Neural progenitor cell (in vitro differentiated cells): ENCODE results near the gene TAS2R8. TPM values are rescaled to one million over a fixed set of nuclear protein-coding genes. Genes with fewer than 3 reads are reported as not detected.

Experiments
- DNase-seq: peaks from one replicate; pipeline ENCODE4 v3.0.0-alpha.2; 2016; ENCODE audit warnings: low spot score
- H2AFZ ChIP-seq: fragments of 200-600 bp; sonication (generic); replicated peaks from 2 replicates; pipeline ENCODE4 v1.6.1; 2016; ENCODE audit warnings: antibody characterized with exemption
- H3F3A ChIP-seq: fragments of 200-600 bp; sonication (generic); 2 replicates; pipeline ENCODE4 v1.6.1; 2016; ENCODE audit warnings: antibody characterized with exemption, low read depth
- H3K27ac ChIP-seq: fragments of 200-600 bp; sonication (generic); 2 replicates; pipeline ENCODE4 v1.5.1; 2016; ENCODE audit warnings: mild to moderate bottlenecking
- H3K27me3 ChIP-seq: fragments of 200-600 bp; sonication (generic); 2 replicates; pipeline ENCODE4 v1.6.1; 2016; ENCODE audit warnings: mild to moderate bottlenecking, moderate library complexity
- H3K36me3 ChIP-seq: fragments of 200-600 bp; sonication (generic); 2 replicates; pipeline ENCODE4 v1.5.1; 2016
- H3K4me1 ChIP-seq: fragments of 200-600 bp; sonication (generic); 2 replicates; pipeline ENCODE4 v1.6.1; 2016; ENCODE audit warnings: mixed run types
- H3K4me2 ChIP-seq: fragments of 200-600 bp; sonication (generic); 2 replicates; pipeline ENCODE4 v1.6.1; 2016
- H3K4me3 ChIP-seq: fragments of 200-600 bp; sonication (generic); 2 replicates; pipeline ENCODE4 v1.5.1; 2016
- H3K79me2 ChIP-seq: fragments of 200-600 bp; sonication (generic); 2 replicates; pipeline ENCODE4 v1.6.1; 2016; ENCODE audit warnings: low read depth
- H3K9ac ChIP-seq: fragments of 200-600 bp; sonication (generic); 2 replicates; pipeline ENCODE4 v1.6.1; 2016
- H3K9me3 ChIP-seq: fragments of 200-600 bp; sonication (generic); 2 replicates; pipeline ENCODE4 v1.5.1; 2016; ENCODE audit warnings: low read depth
- H4K20me1 ChIP-seq: fragments of 200-600 bp; sonication (generic); 2 replicates; pipeline ENCODE4 v1.6.1; 2016; ENCODE audit warnings: low read depth
- H3K27ac Mint-ChIP-seq: 3 replicates; pipeline ENCODE4 v1.8.0; 2021; ENCODE audit warnings: mixed read lengths
- H3K27me3 Mint-ChIP-seq: 2 replicates; pipeline ENCODE4 v1.8.0; 2022; ENCODE audit warnings: low read depth, mild to moderate bottlenecking, inconsistent platforms, moderate library complexity, mixed read lengths; ENCODE audit not compliant: insufficient read depth
- H3K36me3 Mint-ChIP-seq: 3 replicates; pipeline ENCODE4 v1.8.0; 2021; ENCODE audit warnings: mixed read lengths
- H3K4me1 Mint-ChIP-seq: 3 replicates; pipeline ENCODE4 v1.8.0; 2021; ENCODE audit warnings: mixed read lengths
- H3K4me3 Mint-ChIP-seq: 3 replicates; pipeline ENCODE4 v1.8.0; 2021; ENCODE audit warnings: mild to moderate bottlenecking, moderate library complexity, mixed read lengths
- H3K9me3 Mint-ChIP-seq: 3 replicates; pipeline ENCODE4 v1.8.0; 2020; ENCODE audit warnings: mixed read lengths
- CTCF ChIP-seq: fragments of 200-600 bp; sonication (generic); IDR thresholded peaks from 2 replicates; pipeline ENCODE4 v1.5.1; 2017; ENCODE audit warnings: antibody characterized with exemption, mild to moderate bottlenecking
- EZH2 ChIP-seq: fragments of 200-600 bp; sonication (generic); IDR thresholded peaks from 2 replicates; pipeline ENCODE4 v1.6.1; 2017; ENCODE audit warnings: antibody characterized with exemption, mild to moderate bottlenecking, moderate library complexity
- EZH2phosphoT487 ChIP-seq: fragments of 200-600 bp; sonication (generic); IDR thresholded peaks from 2 replicates; pipeline ENCODE4 v1.6.1; 2017; ENCODE audit warnings: antibody characterized with exemption
- total RNA-seq: library from RNA; depleted of rRNA; stranded (reverse); fragments of >200 nt; gene quantifications from 2 replicates; pipeline ENCODE4 v1.2.3, GENCODE V29; 2015; ENCODE audit warnings: low replicate concordance

Gene TAS2R8
- total RNA-seq, 1 donor from 2014 or later, result not detected

DNA sequence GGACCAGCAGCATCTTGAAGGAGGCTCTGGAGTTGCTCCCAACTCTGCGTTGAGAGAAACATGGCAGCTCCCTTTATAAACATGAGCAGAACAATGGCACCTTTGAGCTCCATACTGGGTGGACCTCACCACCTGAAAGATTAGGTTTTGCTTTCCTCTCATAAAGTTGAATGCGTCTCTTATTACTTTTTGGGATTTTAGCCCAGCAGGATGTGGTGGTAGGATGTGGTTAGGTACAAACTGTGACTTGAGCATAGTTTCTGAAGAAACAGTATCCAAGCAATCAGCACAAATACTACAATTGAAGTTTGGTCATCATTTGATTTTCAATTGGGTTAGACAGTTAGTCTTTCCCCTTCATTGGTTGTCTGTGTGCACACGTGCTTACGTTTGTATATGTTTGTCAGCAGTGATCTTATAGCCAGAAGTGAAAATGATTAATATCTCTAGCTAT lies 42.4 kb upstream of the TAS2R8 start, which contains the start of gene PRR4:
PRR4 (minus strand) TSS at position 51 of the 454 bp plus-strand sequence; CDS start at position 13, 38 bp downstream.
- H3K27me3 Mint-ChIP-seq, result no peaks in the 10 kb centered on the region
- no peak within 1 kb of the TSS for H3K4me2 ChIP-seq
- H3K4me3 Mint-ChIP-seq, result no peak within 1 kb of the TSS
- no peaks in the 10 kb centered on the region for H3K79me2 ChIP-seq
- H3K9me3 Mint-ChIP-seq, result no peaks in the 10 kb centered on the region
- no peak within 1 kb of the TSS for H3K9ac ChIP-seq
- no peak within 1 kb of the TSS for H3K27ac Mint-ChIP-seq
- H4K20me1 ChIP-seq, result no peaks in the 10 kb centered on the region
- peaks cover 17% of the 10 kb centered on the region for H3K36me3 Mint-ChIP-seq
- no peaks in the 10 kb centered on the region for H3K4me1 Mint-ChIP-seq
- TF ChIP-seq EZH2, result no peak
- TF ChIP-seq EZH2phosphoT487, result no peak
- no peak for TF ChIP-seq CTCF
- H3K9me3 ChIP-seq, result no peaks in the 10 kb centered on the region
- no peaks in the 10 kb centered on the region for H3F3A ChIP-seq
- H3K27me3 ChIP-seq, result no peaks in the 10 kb centered on the region
- no peak within 1 kb of the TSS for H3K4me3 ChIP-seq
- no peak within 1 kb of the TSS for H3K27ac ChIP-seq
- no peak for DNase-seq
- no peaks in the 10 kb centered on the region for H3K36me3 ChIP-seq
- no peaks in the 10 kb centered on the region for H3K4me1 ChIP-seq
- H2AFZ ChIP-seq, result no peak within 1 kb of the TSS

- Histone ChIP-seq H3K4me1 (no peaks in the 10 kb centered on the region), H3K79me2 (no peaks in the 10 kb centered on the region), H3F3A (no peaks in the 10 kb centered on the region), H3K9me3 (no peaks in the 10 kb centered on the region), H4K20me1 (no peaks in the 10 kb centered on the region), H2AFZ (no peak overlapping the region), H3K27ac (no peak overlapping the region), H3K4me2 (no peak overlapping the region), H3K4me3 (no peak overlapping the region), H3K9ac (no peak overlapping the region), H3K36me3 (no peaks in the 10 kb centered on the region), H3K27me3 (no peaks in the 10 kb centered on the region)
- Mint-ChIP-seq H3K27ac (no peak overlapping the region), H3K9me3 (no peaks in the 10 kb centered on the region), H3K4me3 (no peak overlapping the region), H3K27me3 (no peaks in the 10 kb centered on the region), H3K4me1 (no peaks in the 10 kb centered on the region), H3K36me3 (peaks cover 21% of the 10 kb centered on the region)
- DNase-seq, result no peak
- no peak for TF ChIP-seq EZH2phosphoT487
- no peak for TF ChIP-seq CTCF
- TF ChIP-seq EZH2, result no peak
These were observed 40.7 kb upstream of the TAS2R8 start for GRCh38 chr12:10847744-10848143.

GRCh38 chr12:10842862-10843261 lies 35.8 kb upstream of the TAS2R8 start:
- no peak overlapping the region for H2AFZ ChIP-seq
- no peak overlapping the region for H3K4me3 ChIP-seq
- H3K9ac ChIP-seq, result no peak overlapping the region
- no peak overlapping the region for H3K27ac ChIP-seq
- no peaks in the 10 kb centered on the region for H3F3A ChIP-seq
- Mint-ChIP-seq H3K36me3 (peaks cover 23% of the 10 kb centered on the region), H3K27me3 (no peaks in the 10 kb centered on the region), H3K4me1 (no peaks in the 10 kb centered on the region), H3K9me3 (no peaks in the 10 kb centered on the region), H3K4me3 (no peak overlapping the region), H3K27ac (no peak overlapping the region)
- no peak for DNase-seq
- H3K79me2 ChIP-seq, result no peaks in the 10 kb centered on the region
- TF ChIP-seq EZH2phosphoT487 (no peak), CTCF (no peak), EZH2 (no peak)
- no peaks in the 10 kb centered on the region for H3K9me3 ChIP-seq
- no peaks in the 10 kb centered on the region for H3K4me1 ChIP-seq
- H3K36me3 ChIP-seq, result no peaks in the 10 kb centered on the region
- no peaks in the 10 kb centered on the region for H3K27me3 ChIP-seq
- H4K20me1 ChIP-seq, result no peaks in the 10 kb centered on the region
- no peak overlapping the region for H3K4me2 ChIP-seq
